Measurements from ENCODE around the gene SAT2.
"Not testable (repeated sequence)": the region's sequence is repeated elsewhere in the genome, so short reads cannot be mapped to it uniquely, and the experiment has no call there.

The SAT2 gene

GRCh38 chr17:7627250-7628121 is at the start of gene SAT2:
TSS of gene SAT2 (minus strand) at chr17:7627821. CDS start at chr17:7627635, 186 bp downstream.
- peak; percentile 78 to 85 for DNase-seq (ENCODE audit: low read depth in 2 of 2)

GRCh38 chr17:7676533-7676932 is 48.9 kb upstream of the SAT2 start:
- no peak for DNase-seq (ENCODE audit: low read depth in 2 of 2)

- no peak for DNase-seq (ENCODE audit: low read depth in 2 of 2)
Measured at GRCh38 chr17:7674934-7675333, 47.3 kb upstream of the SAT2 start.

GRCh38 chr17:7673239-7673638 is 45.6 kb upstream of the SAT2 start:
- DNase-seq (ENCODE audit: low read depth in 2 of 2), result peak in 1 of 2 donors; percentile 48

GRCh38 chr17:7668482-7668881 is 40.9 kb upstream of the SAT2 start:
- no peak for DNase-seq (ENCODE audit: low read depth in 2 of 2)

GRCh38 chr17:7667656-7668406 is 40.2 kb upstream of the SAT2 start:
- DNase-seq (ENCODE audit: low read depth in 2 of 2), result no peak

- no peak for DNase-seq (ENCODE audit: low read depth in 2 of 2)
Measured at GRCh38 chr17:7656958-7657609, 29.5 kb upstream of the SAT2 start.

- DNase-seq (ENCODE audit: low read depth in 2 of 2), result no peak
Measured at GRCh38 chr17:7655541-7655840, 27.9 kb upstream of the SAT2 start.

- no peak for DNase-seq (ENCODE audit: low read depth in 2 of 2)
Measured at GRCh38 chr17:7654832-7655540, 27.4 kb upstream of the SAT2 start.

- DNase-seq (ENCODE audit: low read depth in 2 of 2), result no peak
Measured at GRCh38 chr17:7652388-7653356, 25.1 kb upstream of the SAT2 start.

GRCh38 chr17:7651665-7652387 is 24.2 kb upstream of the SAT2 start:
- DNase-seq (ENCODE audit: low read depth in 2 of 2), result no peak

GRCh38 chr17:7651097-7651664 is 23.6 kb upstream of the SAT2 start:
- DNase-seq (ENCODE audit: low read depth in 2 of 2), result no peak

- peak; percentile 59 to 60 for DNase-seq (ENCODE audit: low read depth in 2 of 2)
Measured at GRCh38 chr17:7650509-7651096, 23.0 kb upstream of the SAT2 start, which contains the start of gene ATP1B2. TSS of gene ATP1B2 (plus strand) at chr17:7650926. CDS start at chr17:7651519, 593 bp downstream.

GRCh38 chr17:7647018-7647417 is 19.4 kb upstream of the SAT2 start:
- DNase-seq (ENCODE audit: low read depth in 2 of 2), result no peak

- no peak for DNase-seq (ENCODE audit: low read depth in 2 of 2)
Measured at GRCh38 chr17:7646457-7646856, 18.8 kb upstream of the SAT2 start.

- DNase-seq (ENCODE audit: low read depth in 2 of 2), result no peak
Measured at GRCh38 chr17:7644775-7645174, 17.2 kb upstream of the SAT2 start.

GRCh38 chr17:7641635-7642034 is 14.0 kb upstream of the SAT2 start:
- not testable (repeated sequence) for DNase-seq (ENCODE audit: low read depth in 2 of 2)

GRCh38 chr17:7640783-7641182 is 13.2 kb upstream of the SAT2 start:
- DNase-seq (ENCODE audit: low read depth in 2 of 2), result no peak

GRCh38 chr17:7636163-7636562 is 8.5 kb upstream of the SAT2 start:
- no peak for DNase-seq (ENCODE audit: low read depth in 2 of 2)
